NT2/D1 (cell line): ENCODE measurements around the gene MED15.

Experiments used
- SUZ12 ChIP-seq: IDR thresholded peaks from 2 replicates; pipeline ENCODE4 v1.6.1; 2011; ENCODE audit not compliant: insufficient read length, insufficient read depth; ENCODE audit errors: extremely low read depth
- YY1 ChIP-seq: IDR thresholded peaks from 2 replicates; pipeline ENCODE4 v1.6.1; 2011; ENCODE audit not compliant: insufficient read length, insufficient read depth
- ZNF274 ChIP-seq: IDR thresholded peaks from 2 replicates; pipeline ENCODE4 v1.6.1; 2011; ENCODE audit warnings: mild to moderate bottlenecking, low read depth, low read length

GRCh38 chr22:20487715-20488114 lies 19.7 kb upstream of the MED15 start:
- TF ChIP-seq ZNF274 (no peak), SUZ12 (no peak), YY1 (no peak)
